ENCODE measurements around the gene SYNE1. TPM values are rescaled to one million over a fixed set of nuclear protein-coding genes. Genes with fewer than 3 reads are reported as not detected.

The SYNE1 gene
- total and polyA plus RNA-seq, 2 of the 8 experiments (the other 6 are each of a cell fraction or from before 2014, with no cell fraction given), result 2.8 to 5.5 TPM

GRCh38 chr6:152160346-152160745 is 476.8 kb downstream of the SYNE1 start (continued):
- TF ChIP-seq ZNF274 (IDR thresholded peaks at IDR 0.05; ENCODE audit: borderline replicate concordance, extremely low read depth, low read length) (no peak), ATF2 (IDR thresholded peaks at IDR 0.05; ENCODE audit: low read length) (no peak), BCL11A (IDR thresholded peaks at IDR 0.05; ENCODE audit: low read depth in 2 of 2, low read length in 2 of 2) (no peak), POLR2A (IDR thresholded peaks at IDR 0.05; ENCODE audit: control extremely low read depth in 1 of 2, low read depth in 2 of 2, low read length in 2 of 2) (no peak)

Data from H1 (cell line).